HEK293 (cell line): ENCODE measurements around the gene DAZAP1.
A peak's percentile ranks its signal among the peaks of the same experiment; 100 is the strongest.

Experiments used
- CTCF ChIA-PET: fragments of 350-600 bp; formaldehyde crosslinking; extraction: SDS; loops from one replicate; lab custom pipeline; 2021; ENCODE audit warnings: antibody characterized with exemption; lab: Yijun Ruan, JAX
- POLR2A ChIA-PET: fragments of 300-600 bp; formaldehyde crosslinking; extraction: SDS; loops from one replicate; lab custom pipeline; 2020; ENCODE audit warnings: antibody characterized with exemption, inconsistent platforms; lab: Yijun Ruan, JAX
- H3K27ac ChIP-seq: fragments of 200-500 bp; sonication (Bioruptor generic); 2 replicates; pipeline ENCODE4 v1.5.1; 2014; ENCODE audit warnings: low read depth, low read length, control low read depth, inconsistent platforms; ENCODE audit errors: extremely low read depth
- H3K36me3 ChIP-seq, 2 experiments: fragments of 200-500 bp in 1 of 2; sonication (Bioruptor generic) in 1 of 2; 1 replicate in 1 of 2; 2 replicates in 1 of 2; pipeline ENCODE4 v1.5.1; 2014 to 2017; ENCODE audit warnings: inconsistent platforms in 2 of 2, low read length in 2 of 2; ENCODE audit not compliant: control insufficient read depth in 2 of 2, insufficient read depth in 1 of 2
- H3K4me1 ChIP-seq: fragments of 200-500 bp; sonication (Bioruptor generic); 2 replicates; pipeline ENCODE4 v1.5.1; 2014; ENCODE audit warnings: mild to moderate bottlenecking, low read length, inconsistent platforms; ENCODE audit not compliant: control insufficient read depth, insufficient read depth
- H3K4me3 ChIP-seq: 2 replicates; pipeline ENCODE4 v1.5.1; 2011; ENCODE audit warnings: low read depth, mild to moderate bottlenecking, control low read depth, low read length, moderate library complexity
- H3K9me3 ChIP-seq: fragments of 200-500 bp; sonication (Bioruptor generic); 2 replicates; pipeline ENCODE4 v1.5.1; 2014; ENCODE audit warnings: low read depth, low read length, inconsistent platforms; ENCODE audit not compliant: control insufficient read depth, insufficient read depth
- BCL11B ChIP-seq: fragments of 450-650 bp; formaldehyde crosslinking; IDR thresholded peaks from 2 replicates; pipeline ENCODE4 v1.5.1; 2016; ENCODE audit warnings: low read depth, missing biosample characterization, missing genetic modification characterization
- EGR2 ChIP-seq: fragments of 450-650 bp; formaldehyde crosslinking; IDR thresholded peaks from 2 replicates; pipeline ENCODE4 v1.5.1; 2016; ENCODE audit warnings: low read depth, missing biosample characterization, missing genetic modification characterization
- GFI1B ChIP-seq: fragments of 450-650 bp; formaldehyde crosslinking; IDR thresholded peaks from 2 replicates; pipeline ENCODE4 v1.5.1; 2016; ENCODE audit warnings: missing biosample characterization, missing genetic modification characterization
- HOXC10 ChIP-seq: sonication (generic); formaldehyde crosslinking; IDR thresholded peaks from 2 replicates; pipeline ENCODE4 v1.8.1; 2023; ENCODE audit warnings: mild to moderate bottlenecking, missing genetic modification reagents
- KLF10 ChIP-seq: fragments of 450-650 bp; IDR thresholded peaks from 2 replicates; pipeline ENCODE4 v1.5.1; 2018; ENCODE audit warnings: missing biosample characterization, mild to moderate bottlenecking, missing genetic modification characterization
- KLF9 ChIP-seq: fragments of 450-650 bp; formaldehyde crosslinking; IDR thresholded peaks from 2 replicates; pipeline ENCODE4 v1.5.1; 2016; ENCODE audit warnings: missing biosample characterization, missing genetic modification characterization, low read depth
- SP2 ChIP-seq: fragments of 450-650 bp; formaldehyde crosslinking; IDR thresholded peaks from 2 replicates; pipeline ENCODE4 v1.5.1; 2016; ENCODE audit warnings: missing biosample characterization, missing genetic modification characterization
- ZBTB17 ChIP-seq: fragments of 450-650 bp; formaldehyde crosslinking; IDR thresholded peaks from 2 replicates; pipeline ENCODE4 v1.5.1; 2016; ENCODE audit warnings: missing biosample characterization, missing genetic modification characterization
- ZEB2 ChIP-seq: fragments of 450-650 bp; formaldehyde crosslinking; IDR thresholded peaks from 2 replicates; pipeline ENCODE4 v1.5.1; 2016; ENCODE audit warnings: missing biosample characterization, missing genetic modification characterization
- ZNF2 ChIP-seq: fragments of 450-650 bp; formaldehyde crosslinking; IDR thresholded peaks from 2 replicates; pipeline ENCODE4 v1.5.1; 2016; ENCODE audit warnings: missing biosample characterization, missing genetic modification characterization
- ZNF23 ChIP-seq: fragments of 450-650 bp; formaldehyde crosslinking; IDR thresholded peaks from 2 replicates; pipeline ENCODE4 v1.5.1; 2016; ENCODE audit warnings: missing biosample characterization, missing genetic modification characterization, borderline replicate concordance
- ZNF280D ChIP-seq: fragments of 450-650 bp; formaldehyde crosslinking; IDR thresholded peaks from 2 replicates; pipeline ENCODE4 v1.5.1; 2016; ENCODE audit warnings: missing biosample characterization, missing genetic modification characterization
- ZNF292 ChIP-seq: fragments of 450-650 bp; formaldehyde crosslinking; IDR thresholded peaks from 2 replicates; pipeline ENCODE4 v1.5.1; 2016; ENCODE audit warnings: low read depth, missing biosample characterization, missing genetic modification characterization, borderline replicate concordance
- ZNF311 ChIP-seq: fragments of 450-650 bp; formaldehyde crosslinking; IDR thresholded peaks from 2 replicates; pipeline ENCODE4 v1.5.1; 2017; ENCODE audit warnings: missing biosample characterization, missing genetic modification characterization, borderline replicate concordance
- ZNF335 ChIP-seq: fragments of 450-650 bp; formaldehyde crosslinking; conservative IDR thresholded peaks from 2 replicates; pipeline ENCODE4 v1.5.1; 2016; ENCODE audit warnings: missing biosample characterization, missing genetic modification characterization
- ZNF341 ChIP-seq: fragments of 450-650 bp; formaldehyde crosslinking; IDR thresholded peaks from 2 replicates; pipeline ENCODE4; 2016; ENCODE audit warnings: low read depth, missing biosample characterization, missing genetic modification characterization
- ZNF394 ChIP-seq: fragments of 450-650 bp; formaldehyde crosslinking; IDR thresholded peaks from 2 replicates; pipeline ENCODE4 v1.5.1; 2016; ENCODE audit warnings: missing biosample characterization, missing genetic modification characterization, mild to moderate bottlenecking, moderate library complexity, borderline replicate concordance
- ZNF510 ChIP-seq: fragments of 450-650 bp; formaldehyde crosslinking; IDR thresholded peaks from 2 replicates; pipeline ENCODE4 v1.5.1; 2018; ENCODE audit warnings: mild to moderate bottlenecking, missing genetic modification characterization, missing biosample characterization; ENCODE audit not compliant: insufficient replicate concordance
- ZNF548 ChIP-seq: fragments of 450-650 bp; formaldehyde crosslinking; IDR thresholded peaks from 2 replicates; pipeline ENCODE4 v1.5.1; 2016; ENCODE audit warnings: missing biosample characterization, missing genetic modification characterization
- ZNF560 ChIP-seq: fragments of 450-650 bp; formaldehyde crosslinking; IDR thresholded peaks from 2 replicates; pipeline ENCODE4 v1.5.1; 2017; ENCODE audit warnings: missing biosample characterization, missing genetic modification characterization, borderline replicate concordance
- ZNF561 ChIP-seq: fragments of 450-650 bp; IDR thresholded peaks from 2 replicates; pipeline ENCODE4 v1.5.1; 2018; ENCODE audit warnings: missing biosample characterization, missing genetic modification characterization, borderline replicate concordance
- ZNF600 ChIP-seq: fragments of 450-650 bp; formaldehyde crosslinking; IDR thresholded peaks from 2 replicates; pipeline ENCODE4 v1.5.1; 2016; ENCODE audit warnings: missing biosample characterization, missing genetic modification characterization
- ZNF610 ChIP-seq: fragments of 450-650 bp; formaldehyde crosslinking; IDR thresholded peaks from 2 replicates; pipeline ENCODE4 v1.5.1; 2016; ENCODE audit warnings: missing biosample characterization, missing genetic modification characterization, borderline replicate concordance
- ZNF624 ChIP-seq: fragments of 450-650 bp; formaldehyde crosslinking; IDR thresholded peaks from 2 replicates; pipeline ENCODE4 v1.5.1; 2017; ENCODE audit warnings: missing biosample characterization, missing genetic modification characterization
- ZNF654 ChIP-seq: fragments of 450-650 bp; formaldehyde crosslinking; IDR thresholded peaks from 2 replicates; pipeline ENCODE4 v1.5.1; 2016; ENCODE audit warnings: low read depth, missing biosample characterization, missing genetic modification characterization
- ZNF658 ChIP-seq: fragments of 450-650 bp; formaldehyde crosslinking; IDR thresholded peaks from 2 replicates; pipeline ENCODE4; 2016; ENCODE audit warnings: missing biosample characterization, missing genetic modification characterization
- ZNF692 ChIP-seq: fragments of 450-650 bp; formaldehyde crosslinking; IDR thresholded peaks from 2 replicates; pipeline ENCODE4 v1.5.1; 2016; ENCODE audit warnings: missing biosample characterization, missing genetic modification characterization
- ZNF830 ChIP-seq: fragments of 450-650 bp; IDR thresholded peaks from 2 replicates; pipeline ENCODE4 v1.5.0; 2018; ENCODE audit warnings: missing biosample characterization, missing genetic modification characterization, low read depth, mild to moderate bottlenecking, moderate library complexity
- ZSCAN5A ChIP-seq: fragments of 450-650 bp; formaldehyde crosslinking; IDR thresholded peaks from 2 replicates; pipeline ENCODE4 v1.5.1; 2016; ENCODE audit warnings: missing biosample characterization, missing genetic modification characterization
- ZXDB ChIP-seq: fragments of 450-650 bp; formaldehyde crosslinking; IDR thresholded peaks from 2 replicates; pipeline ENCODE4 v1.5.1; 2016; ENCODE audit warnings: missing biosample characterization, missing genetic modification characterization

DAZAP1 gene

DNA sequence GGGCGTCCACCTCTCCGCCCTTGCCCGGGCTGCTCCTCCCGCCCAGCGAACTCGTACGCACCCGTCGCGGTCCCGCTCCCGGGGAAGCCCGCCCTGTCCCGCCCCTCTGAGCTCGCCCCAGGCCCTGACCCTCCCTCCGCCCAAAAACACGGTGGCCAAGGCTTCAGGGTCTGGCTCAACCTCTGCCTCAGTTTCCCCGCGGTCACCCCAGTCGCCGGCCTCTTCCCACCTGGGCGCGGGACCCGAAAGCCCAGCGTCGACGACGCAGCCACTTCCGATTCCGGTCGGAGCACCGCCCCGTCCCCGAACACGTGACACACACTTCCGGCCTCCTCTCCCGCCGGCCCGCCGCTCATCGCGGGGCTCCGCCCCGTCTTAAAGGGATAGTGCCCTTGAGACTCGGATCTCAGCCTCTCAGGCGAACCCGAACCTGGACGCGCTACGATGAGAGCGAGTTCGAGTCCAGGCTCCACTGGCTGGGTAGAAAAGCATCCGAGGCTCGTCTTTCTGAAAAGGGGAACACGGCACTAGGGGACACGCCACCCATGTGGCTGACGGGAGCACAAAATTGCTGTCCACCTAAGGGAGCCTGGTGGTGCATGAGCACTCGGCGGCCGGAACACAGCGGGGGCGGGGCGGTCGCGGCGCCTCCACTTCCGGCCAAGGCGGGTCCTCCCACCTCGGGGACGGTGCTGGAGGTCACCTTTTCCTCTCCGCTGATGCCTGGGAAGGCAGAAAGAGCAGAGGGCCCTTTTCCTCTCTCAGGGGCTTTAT, 71.7 kb downstream of the DAZAP1 start, which contains the start of gene C19orf25 (continued):
- TF ChIP-seq KLF9 (tag by site-specific recombination) (peak; percentile 93), ZNF394 (0 out of 2 replicates have a peak, but pooled peaks have one; percentile 17), ZNF2 (tag by site-specific recombination) (peak; percentile 87; the same call in 1 of the 2 replicates), ZNF510 (tag by site-specific recombination) (no peak), ZNF335 (tag by site-specific recombination) (no peak; the same call in 1 of the 2 replicates), ZNF341 (tag by site-specific recombination) (peak; percentile 34; the same call in 1 of the 2 replicates), ZNF610 (peak; percentile 20; the same call in 1 of the 2 replicates), ZNF23 (no peak), ZEB2 (tag by site-specific recombination) (peak; percentile 82; the same call in 1 of the 2 replicates), ZNF692 (tag by site-specific recombination) (peak; percentile 82), ZNF830 (tag by site-specific recombination) (no peak), ZNF561 (tag by site-specific recombination) (peak; percentile 96; the same call in 1 of the 2 replicates), ZNF548 (no peak), SP2 (tag by site-specific recombination) (peak; percentile 94), ZXDB (peak; percentile 81), GFI1B (tag by site-specific recombination) (no peak), BCL11B (tag by site-specific recombination) (peak; percentile 74; the same call in 1 of the 2 replicates), ZNF560 (tag by site-specific recombination) (no peak), HOXC10 (CRISPR knock-in tag) (no peak), ZNF658 (tag by site-specific recombination) (no peak)

GRCh38 chr19:1481224-1481892, 74.0 kb downstream of the DAZAP1 start:
- ChIA-PET CTCF (no interaction called here), POLR2A (no interaction called here)
- TF ChIP-seq ZNF280D (tag by site-specific recombination) (no peak), ZSCAN5A (tag by site-specific recombination) (no peak), ZNF600 (tag by site-specific recombination) (no peak), ZNF292 (no peak), EGR2 (no peak), ZNF311 (no peak), ZNF624 (tag by site-specific recombination) (no peak), ZNF654 (tag by site-specific recombination) (no peak), KLF10 (tag by site-specific recombination) (no peak), ZBTB17 (tag by site-specific recombination) (no peak)
- H3K27ac ChIP-seq = no peak overlapping the region
- H3K36me3 ChIP-seq = peaks cover 4 to 9% of the 10 kb centered on the region in 2 experiments; a peak in 2 of 3 replicates
- H3K4me1 ChIP-seq = no peaks in the 10 kb centered on the region
- no peak overlapping the region for H3K4me3 ChIP-seq
- H3K9me3 ChIP-seq = no peaks in the 10 kb centered on the region
